Smooth muscle cell (in vitro differentiated cells): Measurements from ENCODE around the gene NPB. TPM values are rescaled to one million over a fixed set of nuclear protein-coding genes. Genes with fewer than 3 reads are reported as not detected.
A peak's percentile ranks its signal among the peaks of the same experiment; 100 is the strongest.

Experiments
- DNase-seq: peaks from one replicate; lab custom pipeline; 2025; ENCODE audit not compliant: unreplicated experiment; lab: John Stamatoyannopoulos, UW
- H2AFZ ChIP-seq: fragments of 200-600 bp; sonication (generic); 2 replicates; pipeline ENCODE4 v1.6.0; 2016; ENCODE audit warnings: antibody characterized with exemption, low read depth, mild to moderate bottlenecking
- H3F3A ChIP-seq: fragments of 200-600 bp; sonication (generic); 2 replicates; pipeline ENCODE4 v1.6.0; 2017; ENCODE audit warnings: antibody characterized with exemption, low read depth
- H3K27ac ChIP-seq: fragments of 200-600 bp; sonication (generic); 2 replicates; pipeline ENCODE4 v1.5.1; 2016; ENCODE audit warnings: low read depth, mild to moderate bottlenecking
- H3K27me3 ChIP-seq: fragments of 200-600 bp; sonication (generic); 2 replicates; pipeline ENCODE4 v1.6.1; 2016; ENCODE audit warnings: low read depth, mild to moderate bottlenecking
- H3K36me3 ChIP-seq: fragments of 200-600 bp; sonication (generic); 2 replicates; pipeline ENCODE4 v1.5.1; 2016; ENCODE audit warnings: low read depth
- H3K4me1 ChIP-seq: fragments of 200-600 bp; sonication (generic); 2 replicates; pipeline ENCODE4 v1.5.1; 2016; ENCODE audit warnings: low read depth
- H3K4me2 ChIP-seq: fragments of 200-600 bp; sonication (generic); 2 replicates; pipeline ENCODE4 v1.6.0; 2016; ENCODE audit warnings: mild to moderate bottlenecking
- H3K4me3 ChIP-seq: fragments of 200-600 bp; sonication (generic); 2 replicates; pipeline ENCODE4 v1.5.1; 2016; ENCODE audit warnings: mild to moderate bottlenecking
- H3K79me2 ChIP-seq: fragments of 200-600 bp; sonication (generic); 2 replicates; pipeline ENCODE4 v1.6.0; 2016; ENCODE audit warnings: low read depth, mild to moderate bottlenecking
- H3K9ac ChIP-seq: fragments of 200-600 bp; sonication (generic); 2 replicates; pipeline ENCODE4 v1.6.0; 2016; ENCODE audit warnings: low read depth
- H3K9me3 ChIP-seq: fragments of 200-600 bp; sonication (generic); replicated peaks from 2 replicates; pipeline ENCODE4 v1.5.1; 2016; ENCODE audit warnings: low read depth
- H4K20me1 ChIP-seq: fragments of 200-600 bp; sonication (generic); 2 replicates; pipeline ENCODE4 v1.6.0; 2016; ENCODE audit warnings: low read depth
- CTCF ChIP-seq: fragments of 200-600 bp; sonication (generic); IDR thresholded peaks from 2 replicates; pipeline ENCODE4 v1.5.1; 2017; ENCODE audit warnings: borderline replicate concordance, mild to moderate bottlenecking, antibody characterized with exemption; ENCODE audit not compliant: insufficient read depth, poor library complexity, severe bottlenecking
- WGBS: methylation state at CpG from one replicate; pipeline ENCODE4 v1.1.7; 2016; ENCODE audit warnings: low lambda C conversion rate; 5-methylcytosine and 5-hydroxymethylcytosine counted together
- polyA plus RNA-seq: library from polyadenylated mRNA; unstranded; fragments of >200 nt; fragmentation: Nextera tagmentation; extraction: Ambion mirVana; gene quantifications from 2 replicates; pipeline ENCODE4 v1.2.1, GENCODE V29; 2016
- total RNA-seq: library from RNA; depleted of rRNA; stranded (reverse); fragments of >200 nt; gene quantifications from 2 replicates; pipeline ENCODE4 v1.2.3, GENCODE V29; 2014

NPB gene
- total and polyA plus RNA-seq, 2 experiments from 2014 or later: 7.9 to 14.4 TPM

GRCh38 chr17:81914103-81914850 lies 12.2 kb downstream of the NPB start:
- Histone ChIP-seq H3K9ac (no peak overlapping the region), H3K4me2 (no peak overlapping the region), H2AFZ (no peak overlapping the region), H3K27ac (no peak overlapping the region), H3K4me1 (peaks cover 7% of the 10 kb centered on the region), H4K20me1 (peaks cover 68% of the 10 kb centered on the region), H3F3A (peaks cover 13% of the 10 kb centered on the region), H3K9me3 (no peaks in the 10 kb centered on the region), H3K36me3 (no peaks in the 10 kb centered on the region), H3K79me2 (peaks cover 38% of the 10 kb centered on the region), H3K4me3 (no peak overlapping the region), H3K27me3 (no peaks in the 10 kb centered on the region)
- DNase-seq: no peak
- TF ChIP-seq CTCF: no peak
- WGBS: 96% methylated on average over 36 of the region's 36 CpGs

GRCh38 chr17:81915331-81915730 lies 13.3 kb downstream of the NPB start:
- peaks cover 68% of the 10 kb centered on the region for H4K20me1 ChIP-seq

GRCh38 chr17:81916234-81917001 lies 14.4 kb downstream of the NPB start:
- WGBS: 79% methylated on average over 21 of the region's 21 CpGs
- H3K27ac ChIP-seq: peak overlapping the region; percentile 30
- H3K27me3 ChIP-seq: no peaks in the 10 kb centered on the region
- peak overlapping the region; percentile 95 for H3K4me3 ChIP-seq
- peaks cover 74% of the 10 kb centered on the region for H4K20me1 ChIP-seq
- H3F3A ChIP-seq: peaks cover 13% of the 10 kb centered on the region
- no peaks in the 10 kb centered on the region for H3K9me3 ChIP-seq
- no peak for DNase-seq
- H3K4me1 ChIP-seq: peaks cover 3% of the 10 kb centered on the region
- no peak overlapping the region for H2AFZ ChIP-seq
- peak overlapping the region; percentile 88 for H3K4me2 ChIP-seq
- peaks cover 49% of the 10 kb centered on the region for H3K79me2 ChIP-seq
- no peak for TF ChIP-seq CTCF
- no peak overlapping the region for H3K9ac ChIP-seq
- no peaks in the 10 kb centered on the region for H3K36me3 ChIP-seq

More at GRCh38 chr17:81915331-81915730, 13.3 kb downstream of the NPB start:
- H3K79me2 ChIP-seq: peaks cover 43% of the 10 kb centered on the region
- H3K36me3 ChIP-seq: no peaks in the 10 kb centered on the region
- DNase-seq: no peak
- H3K4me1 ChIP-seq: peaks cover 5% of the 10 kb centered on the region
- no peak for TF ChIP-seq CTCF
- no peaks in the 10 kb centered on the region for H3K27me3 ChIP-seq
- no peak overlapping the region for H2AFZ ChIP-seq
- H3K9me3 ChIP-seq: no peaks in the 10 kb centered on the region
- H3K4me3 ChIP-seq: no peak overlapping the region
- no peak overlapping the region for H3K27ac ChIP-seq
- H3K4me2 ChIP-seq: no peak overlapping the region
- WGBS: 97% methylated on average over 12 of the region's 12 CpGs
- H3K9ac ChIP-seq: no peak overlapping the region
- H3F3A ChIP-seq: peaks cover 13% of the 10 kb centered on the region
